Lower leg skin (tissue), 4 donors: Measurements from ENCODE around the gene DHDDS. TPM values are rescaled to one million over a fixed set of nuclear protein-coding genes. Genes with fewer than 3 reads are reported as not detected.
A peak's percentile ranks its signal among the peaks of the same experiment; 100 is the strongest.

Experiments used
- DNase-seq, 2 donors: peaks; one replicate each; pipeline ENCODE4 v3.0.0-alpha.2; 2019; ENCODE audit warnings: low spot score in 2 of 2
- H3K4me3 ChIP-seq: fragments of 200-600 bp; sonication (generic); 2 replicates; pipeline ENCODE4 v1.5.1; 2017; ENCODE audit warnings: mild to moderate bottlenecking, low read depth; ENCODE audit not compliant: poor library complexity, severe bottlenecking
- CTCF ChIP-seq, 3 donors: fragments of 450-650 bp; IDR thresholded peaks; one replicate each; pipeline ENCODE4 v1.5.1; 2016; ENCODE audit warnings: antibody characterized with exemption in 3 of 3, mild to moderate bottlenecking in 3 of 3, moderate library complexity in 2 of 3
- POLR2A ChIP-seq, 2 donors: fragments of 450-650 bp; IDR thresholded peaks; one replicate each; pipeline ENCODE4 v1.6.1; 2016 to 2017; ENCODE audit warnings: antibody characterized with exemption in 2 of 2, mild to moderate bottlenecking in 1 of 2, moderate library complexity in 1 of 2
- WGBS, 2 donors: methylation state at CpG; one replicate each; pipeline ENCODE4 v1.1.5; 2018; 5-methylcytosine and 5-hydroxymethylcytosine counted together
- intact Hi-C: fragments of 100-400 bp; cut with DNase I; formaldehyde crosslinking; loops from one replicate; pipeline ENCODE4 v1.15.0; 2023; ENCODE audit warnings: low total_unique reads
- total RNA-seq, 4 donors: library from RNA; depleted of rRNA; stranded (reverse); fragments of >200 nt; gene quantifications; one replicate each; pipeline ENCODE4 v1.1.0, GENCODE V29; 2016

Gene DHDDS
- total RNA-seq, 4 donors from 2014 or later, result 23.9 to 47.2 (median 39.9) TPM

GRCh38 chr1:26470878-26471497 lies 38.9 kb downstream of the DHDDS start:
- TF ChIP-seq CTCF (IDR thresholded peaks at IDR 0.05) (no peak), POLR2A (IDR thresholded peaks at IDR 0.05) (no peak)
- intact Hi-C loops, result no loop called here
- H3K4me3 ChIP-seq, result no peak overlapping the region
- 20 to 25% methylated on average over 14 of the region's 14 CpGs for WGBS, 2 donors
- peak in 1 of 2 donors; percentile 19 for DNase-seq

- peak; percentile 59 to 93 for DNase-seq
- intact Hi-C loops, result no loop called here
- TF ChIP-seq POLR2A (IDR thresholded peaks at IDR 0.05), result no peak
- no peak for TF ChIP-seq CTCF (IDR thresholded peaks at IDR 0.05)
- H3K4me3 ChIP-seq, result peak overlapping the region; percentile 100
- WGBS, 2 donors, result 0 to 1% methylated on average over 39 to 40 of the region's 52 CpGs
Measured at GRCh38 chr1:26471498-26472319, 39.6 kb downstream of the DHDDS start.

- WGBS, 2 donors, result 0% methylated on average over 8 to 17 of the region's 69 CpGs
- DNase-seq, result peak; percentile 93 to 99
- intact Hi-C loops, result no loop called here
- peak within 1 kb of the TSS; percentile 100 for H3K4me3 ChIP-seq
- TF ChIP-seq CTCF (IDR thresholded peaks at IDR 0.05) (no peak), POLR2A (IDR thresholded peaks at IDR 0.05) (no peak)
Measured at GRCh38 chr1:26472320-26472900, 40.3 kb downstream of the DHDDS start, which contains the start of gene HMGN2. Gene HMGN2 (plus strand): TSS chr1:26472440. CDS start chr1:26472613, 173 bp downstream.

GRCh38 chr1:26472901-26473845 lies 41.1 kb downstream of the DHDDS start:
- 4 to 9% methylated on average over 17 to 47 of the region's 71 CpGs for WGBS, 2 donors
- TF ChIP-seq CTCF (IDR thresholded peaks at IDR 0.05), result no peak
- TF ChIP-seq POLR2A (IDR thresholded peaks at IDR 0.05), result peak in 1 of 2 donors; percentile 84
- intact Hi-C loops, result no loop called here
- H3K4me3 ChIP-seq, result peak overlapping the region; percentile 100
- peak; percentile 94 to 99 for DNase-seq

- intact Hi-C loops, result no loop called here
- TF ChIP-seq CTCF (IDR thresholded peaks at IDR 0.05) (no peak), POLR2A (IDR thresholded peaks at IDR 0.05) (no peak)
- DNase-seq, result no peak
- 94 to 100% methylated on average over 1 of the region's 1 CpG for WGBS, 2 donors
- H3K4me3 ChIP-seq, result no peak overlapping the region
Measured at GRCh38 chr1:26474818-26475217, 42.7 kb downstream of the DHDDS start.
